ENCODE data around the gene VPS4A.
"Not testable (repeated sequence)": the region's sequence is repeated elsewhere in the genome, so short reads cannot be mapped to it uniquely, and the experiment has no call there.

- TF ChIP-seq, protein P1, sequence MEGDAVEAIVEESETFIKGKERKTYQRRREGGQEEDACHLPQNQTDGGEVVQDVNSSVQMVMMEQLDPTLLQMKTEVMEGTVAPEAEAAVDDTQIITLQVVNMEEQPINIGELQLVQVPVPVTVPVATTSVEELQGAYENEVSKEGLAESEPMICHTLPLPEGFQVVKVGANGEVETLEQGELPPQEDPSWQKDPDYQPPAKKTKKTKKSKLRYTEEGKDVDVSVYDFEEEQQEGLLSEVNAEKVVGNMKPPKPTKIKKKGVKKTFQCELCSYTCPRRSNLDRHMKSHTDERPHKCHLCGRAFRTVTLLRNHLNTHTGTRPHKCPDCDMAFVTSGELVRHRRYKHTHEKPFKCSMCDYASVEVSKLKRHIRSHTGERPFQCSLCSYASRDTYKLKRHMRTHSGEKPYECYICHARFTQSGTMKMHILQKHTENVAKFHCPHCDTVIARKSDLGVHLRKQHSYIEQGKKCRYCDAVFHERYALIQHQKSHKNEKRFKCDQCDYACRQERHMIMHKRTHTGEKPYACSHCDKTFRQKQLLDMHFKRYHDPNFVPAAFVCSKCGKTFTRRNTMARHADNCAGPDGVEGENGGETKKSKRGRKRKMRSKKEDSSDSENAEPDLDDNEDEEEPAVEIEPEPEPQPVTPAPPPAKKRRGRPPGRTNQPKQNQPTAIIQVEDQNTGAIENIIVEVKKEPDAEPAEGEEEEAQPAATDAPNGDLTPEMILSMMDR (IDR thresholded peaks at IDR 0.05): not testable (repeated sequence)
- TF ChIP-seq POLR2A (IDR thresholded peaks at IDR 0.05): not testable (repeated sequence)
Observed at GRCh38 chr16:69296771-69297170, 14.4 kb upstream of the VPS4A start.

Data from heart left ventricle (tissue), 13 donors.